ENCODE results near the gene ITGA5. TPM values are rescaled to one million over a fixed set of nuclear protein-coding genes. Genes with fewer than 3 reads are reported as not detected.

The ITGA5 gene
- total and polyA plus RNA-seq, 2 experiments from 2014 or later: 7.3 to 23.7 TPM

- H3K4me1 Mint-ChIP-seq: peaks cover 5% of the 10 kb centered on the region; the same call in 2 of the 3 replicates
- H3K9me3 Mint-ChIP-seq: no peaks in the 10 kb centered on the region
- no peaks in the 10 kb centered on the region for H3K79me2 ChIP-seq (replicated peaks; ENCODE audit: insufficient read depth)
- no peaks in the 10 kb centered on the region for H3K9me2 ChIP-seq (ENCODE audit: insufficient read depth)
- no peaks in the 10 kb centered on the region; the same call in 1 of the 2 replicates for H4K20me1 ChIP-seq (replicated peaks; ENCODE audit: insufficient read depth)
- H3K4me3 Mint-ChIP-seq: no peak overlapping the region
- ATAC-seq: no peak
- H3K36me3 ChIP-seq (ENCODE audit: insufficient read depth): no peaks in the 10 kb centered on the region
- H3K4me2 ChIP-seq: no peak overlapping the region
- no peak overlapping the region for H2AFZ ChIP-seq
- no peak overlapping the region for H3K4me3 ChIP-seq
- H3K27me3 ChIP-seq (ENCODE audit: insufficient read depth): peaks cover 77% of the 10 kb centered on the region
- H3K27ac ChIP-seq (ENCODE audit: low read depth): no peak overlapping the region
- TF ChIP-seq REST (IDR thresholded peaks at IDR 0.05; ENCODE audit: unreplicated experiment): no peak
- no peak for TF ChIP-seq EZH2 (IDR thresholded peaks at IDR 0.05; ENCODE audit: low read depth, unreplicated experiment)
- no peak for TF ChIP-seq ZNF462 (CRISPR knock-in tag; IDR thresholded peaks at IDR 0.05)
- TF ChIP-seq EZH2phosphoT487 (IDR thresholded peaks at IDR 0.05; ENCODE audit: unreplicated experiment): no peak
- TF ChIP-seq NANOG (IDR thresholded peaks at IDR 0.05; ENCODE audit: borderline replicate concordance): no peak
- TF ChIP-seq ETS1 (IDR thresholded peaks at IDR 0.05): no peak
- TF ChIP-seq ZNF114 (CRISPR knock-in tag; IDR thresholded peaks at IDR 0.05): no peak
- no peak for TF ChIP-seq STAT1 (IDR thresholded peaks at IDR 0.05; ENCODE audit: unreplicated experiment)
- no peak for TF ChIP-seq ZNF331 (CRISPR knock-in tag; IDR thresholded peaks at IDR 0.05; ENCODE audit: low read depth)
- no peak for TF ChIP-seq CREB1 (CRISPR knock-in tag; IDR thresholded peaks at IDR 0.05; ENCODE audit: low read depth)
- no peak for TF ChIP-seq JUNB (IDR thresholded peaks at IDR 0.05; ENCODE audit: unreplicated experiment)
- TF ChIP-seq CTCF (conservative IDR thresholded peaks at IDR 0.05; ENCODE audit: low read depth in 2 of 2): no peak
- no peak for TF ChIP-seq POLR2AphosphoS5 (IDR thresholded peaks at IDR 0.05; ENCODE audit: low read depth)
- no peaks in the 10 kb centered on the region for H3K4me1 ChIP-seq (ENCODE audit: insufficient read depth)
- no peak overlapping the region for H3K27ac Mint-ChIP-seq
- H3F3A ChIP-seq (replicated peaks; ENCODE audit: low read depth): no peaks in the 10 kb centered on the region
- H3K27me3 Mint-ChIP-seq (ENCODE audit: insufficient read depth, low read depth, poor library complexity): peaks cover 52% of the 10 kb centered on the region
- no peak for DNase-seq (ENCODE audit: low spot score)
- no peaks in the 10 kb centered on the region for H3K36me3 Mint-ChIP-seq (ENCODE audit: low read depth)
These were observed 23.9 kb upstream of the ITGA5 start for GRCh38 chr12:54442961-54443360.
